ENCODE results near the gene FGF2. TPM values are rescaled to one million over a fixed set of nuclear protein-coding genes. Genes with fewer than 3 reads are reported as not detected.
"Not testable (repeated sequence)": the region's sequence is repeated elsewhere in the genome, so short reads cannot be mapped to it uniquely, and the experiment has no call there.

Gene FGF2
- total RNA-seq, 1 experiment from 2014 or later = 13.0 TPM

GRCh38 chr4:122928930-122929329 is 102.3 kb downstream of the FGF2 start:
- no TSS peak for BruUV-seq (replicated peaks)
- peaks cover 19% of the 10 kb centered on the region for H3K36me3 ChIP-seq (ENCODE audit: insufficient read depth, low read length, poor library complexity, severe bottlenecking)
- no peak overlapping the region for H3K27ac ChIP-seq (ENCODE audit: low read depth, low read length, poor library complexity, severe bottlenecking)
- CTCF ChIA-PET = no interaction called here
- no peaks in the 10 kb centered on the region for H3K27me3 ChIP-seq (replicated peaks; ENCODE audit: insufficient read depth, low read depth, low read length, poor library complexity)
- TF ChIP-seq EZH2 (IDR thresholded peaks at IDR 0.05; ENCODE audit: borderline replicate concordance, low read depth, low read length, poor library complexity, severe bottlenecking) (no peak), CTCF (conservative IDR thresholded peaks at IDR 0.05; ENCODE audit: low read depth, low read length) (no peak)
- no peak for DNase-seq (ENCODE audit: low spot score)
- H3K4me3 ChIP-seq (ENCODE audit: low read depth, low read length, poor library complexity, severe bottlenecking) = no peak overlapping the region
- intact Hi-C loops (cut with micrococcal nuclease; ENCODE audit: unreplicated experiment) = loop anchor here (5.0 to 10.0 kb wide), 2 partner anchors 166 to 477 kb away; no protein-coding TSS in a partner anchor
- peaks cover 9% of the 10 kb centered on the region for H3K4me1 ChIP-seq (ENCODE audit: insufficient read depth, low read length, poor library complexity, severe bottlenecking)
- POLR2A ChIA-PET (ENCODE audit: low non-redundant PET) = no interaction called here
- H3K9me3 ChIP-seq (ENCODE audit: low read depth, low read length, poor library complexity, severe bottlenecking) = no peaks in the 10 kb centered on the region

GRCh38 chr4:122930862-122931261 is 104.2 kb downstream of the FGF2 start:
- Histone ChIP-seq H3K4me3 (ENCODE audit: low read depth, low read length, poor library complexity, severe bottlenecking) (no peak overlapping the region), H3K27me3 (replicated peaks; ENCODE audit: insufficient read depth, low read depth, low read length, poor library complexity) (no peaks in the 10 kb centered on the region), H3K4me1 (ENCODE audit: insufficient read depth, low read length, poor library complexity, severe bottlenecking) (peaks cover 1% of the 10 kb centered on the region), H3K36me3 (ENCODE audit: insufficient read depth, low read length, poor library complexity, severe bottlenecking) (peaks cover 38% of the 10 kb centered on the region), H3K9me3 (ENCODE audit: low read depth, low read length, poor library complexity, severe bottlenecking) (no peaks in the 10 kb centered on the region), H3K27ac (ENCODE audit: low read depth, low read length, poor library complexity, severe bottlenecking) (no peak overlapping the region)
- ChIA-PET POLR2A (ENCODE audit: low non-redundant PET) (no interaction called here), CTCF (interaction anchor here (0.6 to 1.5 kb wide), 3 partner anchors 214 to 353 kb away, joined by 3 to 4 read pairs (median 3); no protein-coding TSS in a partner anchor)
- DNase-seq (ENCODE audit: low spot score) = peak; percentile 49
- TF ChIP-seq CTCF (conservative IDR thresholded peaks at IDR 0.05; ENCODE audit: low read depth, low read length) (peak; percentile 65), EZH2 (IDR thresholded peaks at IDR 0.05; ENCODE audit: borderline replicate concordance, low read depth, low read length, poor library complexity, severe bottlenecking) (no peak)
- no TSS peak for BruUV-seq (replicated peaks)
- intact Hi-C loops (cut with micrococcal nuclease; ENCODE audit: unreplicated experiment) = no loop called here

GRCh38 chr4:122932763-122933162 is 106.1 kb downstream of the FGF2 start:
- ChIA-PET POLR2A (ENCODE audit: low non-redundant PET) (no interaction called here), CTCF (interaction anchor here (0.7 kb wide), 1 partner anchor 93 kb away, joined by 4 read pairs; no protein-coding TSS in a partner anchor)
- Histone ChIP-seq H3K27ac (ENCODE audit: low read depth, low read length, poor library complexity, severe bottlenecking) (no peak overlapping the region), H3K36me3 (ENCODE audit: insufficient read depth, low read length, poor library complexity, severe bottlenecking) (peaks cover 40% of the 10 kb centered on the region), H3K27me3 (replicated peaks; ENCODE audit: insufficient read depth, low read depth, low read length, poor library complexity) (no peaks in the 10 kb centered on the region), H3K9me3 (ENCODE audit: low read depth, low read length, poor library complexity, severe bottlenecking) (no peaks in the 10 kb centered on the region), H3K4me1 (ENCODE audit: insufficient read depth, low read length, poor library complexity, severe bottlenecking) (no peaks in the 10 kb centered on the region), H3K4me3 (ENCODE audit: low read depth, low read length, poor library complexity, severe bottlenecking) (no peak overlapping the region)
- no peak for TF ChIP-seq CTCF (conservative IDR thresholded peaks at IDR 0.05; ENCODE audit: low read depth, low read length)
- TF ChIP-seq EZH2 (IDR thresholded peaks at IDR 0.05; ENCODE audit: borderline replicate concordance, low read depth, low read length, poor library complexity, severe bottlenecking) = no peak
- BruUV-seq (replicated peaks) = no TSS peak
- intact Hi-C loops (cut with micrococcal nuclease; ENCODE audit: unreplicated experiment) = no loop called here
- no peak for DNase-seq (ENCODE audit: low spot score)

- H3K9me3 ChIP-seq (ENCODE audit: low read depth, low read length, poor library complexity, severe bottlenecking); DNase-seq (ENCODE audit: low spot score); POLR2A ChIA-PET (ENCODE audit: low non-redundant PET); BruUV-seq (replicated peaks); CTCF ChIA-PET; intact Hi-C loops (cut with micrococcal nuclease; ENCODE audit: unreplicated experiment); H3K27me3 ChIP-seq (replicated peaks; ENCODE audit: insufficient read depth, low read depth, low read length, poor library complexity); H3K4me3 ChIP-seq (ENCODE audit: low read depth, low read length, poor library complexity, severe bottlenecking); H3K27ac ChIP-seq (ENCODE audit: low read depth, low read length, poor library complexity, severe bottlenecking); H3K4me1 ChIP-seq (ENCODE audit: insufficient read depth, low read length, poor library complexity, severe bottlenecking): not testable (repeated sequence)
- H3K36me3 ChIP-seq (ENCODE audit: insufficient read depth, low read length, poor library complexity, severe bottlenecking) = peaks cover 35% of the 10 kb centered on the region
Observed at GRCh38 chr4:122945136-122945535, 118.5 kb downstream of the FGF2 start.
